Measurements from ENCODE around the gene SNX14. TPM values are rescaled to one million over a fixed set of nuclear protein-coding genes. Genes with fewer than 3 reads are reported as not detected.
A peak's percentile ranks its signal among the peaks of the same experiment; 100 is the strongest.

The SNX14 gene
- total and polyA plus RNA-seq, 10 of the 15 experiments (the other 5 are each of a cell fraction or from before 2014, with no cell fraction given) = 34.2 to 122 (median 51.0) TPM

DNA sequence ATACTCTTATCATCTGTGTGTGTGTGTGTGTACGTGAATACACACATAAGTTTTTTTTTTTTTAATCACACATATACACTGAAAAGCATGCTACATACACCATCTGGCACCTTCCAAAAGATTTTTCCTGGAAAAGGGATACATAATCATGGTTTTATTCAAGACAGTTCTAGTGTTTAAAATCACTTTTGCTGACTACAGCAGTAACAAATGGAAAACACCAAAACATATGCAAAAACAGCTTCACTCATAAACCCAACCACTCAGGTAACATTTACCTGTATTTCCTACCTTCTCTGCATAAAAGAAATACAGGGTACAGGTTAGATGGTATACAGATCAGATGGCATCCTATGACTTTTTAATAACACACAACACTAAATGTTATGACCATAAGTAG is 2.5 kb downstream of the SNX14 start:
- Histone ChIP-seq H3K4me3 (peak overlapping the region; percentile 95; the same call in 1 of the 2 replicates), H3K4me1 (ENCODE audit: control insufficient read depth, insufficient read depth, low read length) (no peaks in the 10 kb centered on the region), H3K9ac (ENCODE audit: control insufficient read depth, insufficient read depth, low read length) (no peak overlapping the region), H2AFZ (ENCODE audit: control insufficient read depth, low read depth, low read length) (no peak overlapping the region), H3K27ac (ENCODE audit: control insufficient read depth, insufficient read depth) (no peak overlapping the region), H3K79me2 (ENCODE audit: control insufficient read depth, insufficient read depth, low read length) (peaks cover 28% of the 10 kb centered on the region), H4K20me1 (ENCODE audit: control insufficient read depth, insufficient read depth) (no peaks in the 10 kb centered on the region), H3K9me3 (replicated peaks; ENCODE audit: control insufficient read depth, insufficient read depth, low read length) (peaks cover 2% of the 10 kb centered on the region; the same call in 1 of the 3 replicates), H3K27me3 (replicated peaks in 1 of 2; ENCODE audit: control insufficient read depth in 2 of 2, insufficient read depth in 2 of 2, low read length in 1 of 2) (no peaks in the 10 kb centered on the region), H3K4me2 (ENCODE audit: control insufficient read depth, insufficient read depth) (peak overlapping the region; percentile 23; the same call in 1 of the 2 replicates), H3K36me3 (ENCODE audit: control insufficient read depth in 2 of 2, insufficient read depth in 2 of 2, low read length in 1 of 2) (no peaks in the 10 kb centered on the region)
- 100% methylated on average over 1 of the region's 1 CpG for WGBS (ENCODE audit: insufficient coverage, insufficient replicate concordance, low lambda C conversion rate, missing lambda C conversion rate)
- POLR2A ChIA-PET = interaction anchor here (0.5 to 5.8 kb wide), 2 partner anchors 50 to 81 kb away, joined by 3 to 52 read pairs; partner anchors contain the start of gene SYNCRIP
- intact Hi-C loops (cut with micrococcal nuclease; ENCODE audit: unreplicated experiment) = no loop called here
- in situ Hi-C loops (cut with MboI) = no loop called here
- FAIRE-seq (no peak), DNase-seq (ENCODE audit: low read depth, low spot score) (no peak), ATAC-seq (no peak)
- RAD21 ChIA-PET (ENCODE audit: unreplicated experiment) = interaction anchor here (0.9 kb wide), 1 partner anchor 79 kb away, joined by 3 read pairs; no protein-coding TSS in a partner anchor
- SMC1A ChIA-PET (ENCODE audit: uncharacterized antibody, unreplicated experiment) = interaction anchor here (0.8 to 2.1 kb wide), 3 partner anchors 10 to 80 kb away, joined by 3 to 5 read pairs (median 4); no protein-coding TSS in a partner anchor
- no TSS peak for BruUV-seq (replicated peaks)
- no peak for TF ChIP-seq RAD21 (IDR thresholded peaks at IDR 0.05; ENCODE audit: insufficient read depth, low read depth, low read length)
- no peak for TF ChIP-seq MYC (IDR thresholded peaks at IDR 0.05; ENCODE audit: insufficient read depth, insufficient read length, insufficient replicate concordance, low read length, severe bottlenecking)
- no peak for TF ChIP-seq ESRRA (IDR thresholded peaks at IDR 0.05; ENCODE audit: low read length)
- TF ChIP-seq SMC3 (IDR thresholded peaks at IDR 0.05; ENCODE audit: borderline replicate concordance, low read length) = no peak
- TF ChIP-seq SMAD5 (IDR thresholded peaks at IDR 0.05; ENCODE audit: low read depth) = no peak
- TF ChIP-seq NRF1 (conservative IDR thresholded peaks at IDR 0.05; ENCODE audit: low read depth, low read length) = no peak
- TF ChIP-seq ZSCAN29 (IDR thresholded peaks at IDR 0.05) = no peak
- CTCF ChIA-PET = interaction anchor here (1.0 to 1.1 kb wide), 2 partner anchors 54 kb away, joined by 3 to 5 read pairs; no protein-coding TSS in a partner anchor

DNA sequence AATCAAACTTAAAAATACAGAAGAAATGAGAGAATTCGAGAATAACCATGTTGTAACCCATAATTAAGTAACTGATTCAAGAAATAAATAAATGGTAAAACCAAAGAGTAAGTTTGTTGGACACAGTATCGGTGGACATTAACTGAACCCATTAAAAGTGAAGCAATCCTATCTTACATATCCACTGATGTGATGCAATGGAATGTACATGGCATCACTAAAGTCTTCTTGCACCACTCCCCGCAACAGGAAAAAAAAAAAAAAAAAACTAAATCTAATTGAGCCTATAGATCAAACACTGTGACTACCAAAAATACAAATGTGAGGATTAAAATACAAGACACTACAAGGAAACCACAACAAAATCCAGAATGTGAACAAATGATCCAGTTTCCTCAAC is 7.9 kb downstream of the SNX14 start:
- Histone ChIP-seq H4K20me1 (ENCODE audit: control insufficient read depth, insufficient read depth) (no peaks in the 10 kb centered on the region), H2AFZ (ENCODE audit: control insufficient read depth, low read depth, low read length) (no peak overlapping the region), H3K9me3 (replicated peaks; ENCODE audit: control insufficient read depth, insufficient read depth, low read length) (peaks cover 6% of the 10 kb centered on the region; the same call in 2 of the 3 replicates), H3K4me1 (ENCODE audit: control insufficient read depth, insufficient read depth, low read length) (no peaks in the 10 kb centered on the region), H3K9ac (ENCODE audit: control insufficient read depth, insufficient read depth, low read length) (no peak overlapping the region), H3K4me2 (ENCODE audit: control insufficient read depth, insufficient read depth) (no peak overlapping the region), H3K4me3 (no peak overlapping the region), H3K36me3 (ENCODE audit: control insufficient read depth in 2 of 2, insufficient read depth in 2 of 2, low read length in 1 of 2) (no peaks in the 10 kb centered on the region; a peak in 1 of 4 replicates), H3K79me2 (ENCODE audit: control insufficient read depth, insufficient read depth, low read length) (peaks cover 16% of the 10 kb centered on the region), H3K27me3 (replicated peaks in 1 of 2; ENCODE audit: control insufficient read depth in 2 of 2, insufficient read depth in 2 of 2, low read length in 1 of 2) (no peaks in the 10 kb centered on the region), H3K27ac (ENCODE audit: control insufficient read depth, insufficient read depth) (no peak overlapping the region)
- FAIRE-seq (no peak), DNase-seq (ENCODE audit: low read depth, low spot score) (no peak), ATAC-seq (no peak)
- ChIA-PET CTCF (interaction anchor here (0.7 kb wide), 1 partner anchor 51 kb away, joined by 3 read pairs; no protein-coding TSS in a partner anchor), SMC1A (ENCODE audit: uncharacterized antibody, unreplicated experiment) (interaction anchor here (0.7 to 0.9 kb wide), 3 partner anchors 12 to 33 kb away, joined by 3 read pairs; no protein-coding TSS in a partner anchor), RAD21 (ENCODE audit: unreplicated experiment) (no interaction called here), POLR2A (no interaction called here)
- intact Hi-C loops (cut with micrococcal nuclease; ENCODE audit: unreplicated experiment) (no loop called here), in situ Hi-C loops (cut with MboI) (no loop called here)
- no TSS peak for BruUV-seq (replicated peaks)
- 97% methylated on average over 2 of the region's 3 CpGs for WGBS (ENCODE audit: insufficient coverage, insufficient replicate concordance, low lambda C conversion rate, missing lambda C conversion rate)
- no peak for TF ChIP-seq RB1 (IDR thresholded peaks at IDR 0.05; ENCODE audit: borderline replicate concordance)
- no peak for TF ChIP-seq NR2F1 (conservative IDR thresholded peaks at IDR 0.05)
- no peak for TF ChIP-seq NR2C2 (IDR thresholded peaks at IDR 0.05; ENCODE audit: borderline replicate concordance, control insufficient read depth, insufficient read length, low read depth)
- TF ChIP-seq ZZZ3 (IDR thresholded peaks at IDR 0.05; ENCODE audit: control insufficient read depth, insufficient read length, low read depth) = no peak
- TF ChIP-seq, protein P1, sequence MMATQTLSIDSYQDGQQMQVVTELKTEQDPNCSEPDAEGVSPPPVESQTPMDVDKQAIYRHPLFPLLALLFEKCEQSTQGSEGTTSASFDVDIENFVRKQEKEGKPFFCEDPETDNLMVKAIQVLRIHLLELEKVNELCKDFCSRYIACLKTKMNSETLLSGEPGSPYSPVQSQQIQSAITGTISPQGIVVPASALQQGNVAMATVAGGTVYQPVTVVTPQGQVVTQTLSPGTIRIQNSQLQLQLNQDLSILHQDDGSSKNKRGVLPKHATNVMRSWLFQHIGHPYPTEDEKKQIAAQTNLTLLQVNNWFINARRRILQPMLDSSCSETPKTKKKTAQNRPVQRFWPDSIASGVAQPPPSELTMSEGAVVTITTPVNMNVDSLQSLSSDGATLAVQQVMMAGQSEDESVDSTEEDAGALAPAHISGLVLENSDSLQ (IDR thresholded peaks at IDR 0.05) = no peak
- TF ChIP-seq RFX5 (IDR thresholded peaks at IDR 0.05; ENCODE audit: low read depth, low read length) = no peak
- TF ChIP-seq CHD1 (IDR thresholded peaks at IDR 0.05; ENCODE audit: low read depth, low read length) = no peak
- TF ChIP-seq, protein P2, sequence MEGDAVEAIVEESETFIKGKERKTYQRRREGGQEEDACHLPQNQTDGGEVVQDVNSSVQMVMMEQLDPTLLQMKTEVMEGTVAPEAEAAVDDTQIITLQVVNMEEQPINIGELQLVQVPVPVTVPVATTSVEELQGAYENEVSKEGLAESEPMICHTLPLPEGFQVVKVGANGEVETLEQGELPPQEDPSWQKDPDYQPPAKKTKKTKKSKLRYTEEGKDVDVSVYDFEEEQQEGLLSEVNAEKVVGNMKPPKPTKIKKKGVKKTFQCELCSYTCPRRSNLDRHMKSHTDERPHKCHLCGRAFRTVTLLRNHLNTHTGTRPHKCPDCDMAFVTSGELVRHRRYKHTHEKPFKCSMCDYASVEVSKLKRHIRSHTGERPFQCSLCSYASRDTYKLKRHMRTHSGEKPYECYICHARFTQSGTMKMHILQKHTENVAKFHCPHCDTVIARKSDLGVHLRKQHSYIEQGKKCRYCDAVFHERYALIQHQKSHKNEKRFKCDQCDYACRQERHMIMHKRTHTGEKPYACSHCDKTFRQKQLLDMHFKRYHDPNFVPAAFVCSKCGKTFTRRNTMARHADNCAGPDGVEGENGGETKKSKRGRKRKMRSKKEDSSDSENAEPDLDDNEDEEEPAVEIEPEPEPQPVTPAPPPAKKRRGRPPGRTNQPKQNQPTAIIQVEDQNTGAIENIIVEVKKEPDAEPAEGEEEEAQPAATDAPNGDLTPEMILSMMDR (IDR thresholded peaks at IDR 0.05 in 2 of 3, conservative IDR thresholded peaks at IDR 0.05 in 1 of 3; ENCODE audit: control insufficient read depth in 2 of 3, extremely low read depth in 1 of 3, insufficient read depth in 1 of 3, low read depth in 3 of 3, low read length in 3 of 3) = no peak
- no peak for TF ChIP-seq FOS (IDR thresholded peaks at IDR 0.05; ENCODE audit: borderline replicate concordance, extremely low read depth, insufficient read length)
